Hematopoietic multipotent progenitor cell (in vitro differentiated cells): ENCODE measurements around the gene ASB5. TPM values are rescaled to one million over a fixed set of nuclear protein-coding genes. Genes with fewer than 3 reads are reported as not detected.
"Not testable (repeated sequence)": the region's sequence is repeated elsewhere in the genome, so short reads cannot be mapped to it uniquely, and the experiment has no call there.

Experiments
- DNase-seq, 3 donors: peaks; one replicate each; pipeline ENCODE4 v3.0.0-alpha.2; 2011 to 2015; ENCODE audit warnings: low read depth in 2 of 3, low spot score in 2 of 3
- total RNA-seq: library from RNA; depleted of rRNA; stranded (reverse); fragments of >200 nt; gene quantifications from one replicate; pipeline ENCODE4 v1.2.3, GENCODE V29; 2012

Gene ASB5
- total RNA-seq, 1 donor: not detected

DNA sequence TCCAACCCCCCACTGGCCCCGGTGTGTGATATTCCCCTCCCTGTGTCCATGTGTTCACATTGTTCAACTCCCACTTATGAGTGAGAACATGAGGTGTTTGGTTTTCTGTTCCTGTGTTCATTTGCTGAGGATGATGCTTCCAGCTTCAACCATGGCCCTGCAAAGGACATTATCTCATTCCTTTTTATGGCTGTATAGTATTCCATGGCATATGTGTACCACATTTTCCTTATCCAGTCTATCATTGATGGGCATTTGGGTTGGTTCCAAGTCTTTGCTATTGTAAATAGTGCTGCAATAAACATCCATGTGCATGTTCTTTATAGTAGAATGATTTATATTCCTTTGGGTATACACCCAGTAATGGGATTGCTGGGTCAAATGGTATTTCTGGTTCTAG lies 10.5 kb upstream of the ASB5 start:
- not testable (repeated sequence) for DNase-seq

DNA sequence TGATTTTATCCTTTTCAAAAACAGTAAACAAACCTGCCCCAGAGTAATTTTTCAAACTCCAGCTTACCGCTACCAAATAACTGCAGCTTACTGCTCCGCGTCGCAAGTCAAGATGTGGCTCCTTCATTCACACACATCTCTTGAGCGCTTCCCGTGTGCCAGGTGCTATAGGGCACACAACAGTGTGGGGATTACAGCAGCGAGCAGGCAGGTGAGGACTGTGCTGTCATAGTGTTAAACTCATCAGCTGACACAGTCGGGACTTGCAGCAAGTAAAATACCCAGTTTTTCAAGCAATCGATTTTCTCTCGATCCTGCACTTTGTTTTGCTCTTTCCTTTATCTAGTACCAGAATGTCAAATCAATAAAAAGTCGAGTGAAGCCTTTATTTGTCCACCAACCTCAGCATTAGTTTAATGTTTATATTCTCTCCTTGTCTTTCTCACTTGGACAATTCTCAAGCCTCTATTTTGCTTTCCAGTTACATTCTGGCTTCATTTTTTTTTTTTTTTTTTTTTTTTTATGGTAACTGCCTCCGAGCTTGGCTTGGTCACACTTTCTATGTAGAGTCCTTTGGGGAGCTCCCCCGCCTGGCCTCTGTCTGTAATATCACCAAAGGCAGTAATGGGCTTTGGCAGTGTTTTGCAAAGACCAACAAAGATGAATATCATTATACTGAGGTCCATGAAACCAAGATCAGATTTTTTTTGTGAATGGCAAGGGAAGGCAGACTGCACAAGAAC lies 8.3 kb upstream of the ASB5 start:
- DNase-seq: peak in 2 of 3 donors; percentile 26 to 67

DNA sequence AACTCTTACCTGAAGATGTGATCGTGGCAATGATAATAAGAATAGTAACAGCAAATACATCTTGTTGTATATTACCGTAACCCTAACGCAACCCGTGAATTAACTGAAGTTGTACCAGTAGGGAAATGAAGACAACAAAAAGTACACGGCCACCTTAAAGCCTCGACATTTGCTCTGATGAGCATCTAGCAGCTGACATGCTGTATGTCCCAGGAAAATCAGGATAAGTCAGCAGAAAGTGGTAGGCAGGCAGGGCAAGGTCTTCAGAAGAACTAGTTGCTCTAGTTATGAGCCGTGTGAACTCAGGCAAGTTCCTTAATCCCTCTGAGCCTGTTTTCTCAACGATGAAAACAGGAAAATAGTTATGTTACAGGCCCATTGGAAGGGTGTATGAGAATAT lies 7.7 kb upstream of the ASB5 start:
- no peak for DNase-seq

DNA sequence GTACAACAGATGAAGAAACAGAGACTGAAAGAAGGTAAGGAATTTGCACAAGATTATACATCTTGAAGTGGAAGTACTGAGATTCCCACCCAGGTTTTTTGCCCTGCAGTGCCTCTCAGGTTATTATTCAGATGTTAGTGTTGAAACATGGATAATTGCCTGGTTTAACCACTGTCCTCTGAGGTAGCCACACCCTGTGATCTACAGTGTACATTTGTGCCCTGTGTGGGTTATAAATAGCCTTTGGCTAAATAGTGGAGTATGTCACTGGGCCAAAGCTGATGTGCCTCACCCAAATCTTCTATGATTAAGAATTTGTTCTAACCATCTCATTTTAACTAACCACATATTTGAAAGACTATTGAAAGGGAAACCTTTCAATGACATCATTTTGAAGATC lies 5.4 kb upstream of the ASB5 start:
- DNase-seq: no peak

DNA sequence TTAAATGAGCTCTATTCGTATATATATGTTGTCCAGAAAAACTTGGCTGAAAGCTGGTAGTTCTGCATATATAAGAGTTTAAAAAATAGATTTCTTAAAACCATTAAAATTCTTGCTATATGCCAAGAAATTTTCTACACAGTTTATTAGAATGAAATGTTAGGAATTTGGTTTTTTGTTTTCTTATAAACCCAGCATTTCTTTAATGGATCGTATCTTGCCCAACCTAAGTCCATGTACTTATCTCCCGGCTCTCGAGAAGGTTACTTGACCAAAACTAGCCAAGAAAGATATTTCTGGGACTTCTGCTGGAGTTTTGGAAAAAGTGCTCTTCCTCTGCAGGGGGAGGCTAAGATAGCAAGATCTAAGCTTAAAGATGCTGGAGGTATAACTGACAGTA lies 4.7 kb upstream of the ASB5 start:
- no peak for DNase-seq

DNA sequence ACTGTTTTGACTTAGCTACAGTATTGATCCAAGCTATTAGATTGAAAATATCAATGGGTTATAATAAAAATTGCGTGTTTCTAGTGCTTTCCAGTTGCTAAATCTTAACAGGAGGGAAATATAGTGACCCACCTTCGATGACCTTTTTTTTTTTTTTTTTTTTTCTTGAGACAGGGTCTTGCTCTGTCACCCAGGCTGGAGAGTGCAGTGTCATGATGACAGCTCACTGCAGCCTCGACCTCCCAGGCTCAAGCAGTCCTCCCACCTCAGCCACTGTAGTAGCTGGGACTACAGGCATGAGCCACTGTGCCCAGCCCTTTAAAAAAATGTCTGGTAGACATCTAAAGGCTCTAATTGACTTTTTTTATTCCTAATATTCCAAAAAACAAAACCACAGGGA lies 3.8 kb upstream of the ASB5 start:
- no peak for DNase-seq

DNA sequence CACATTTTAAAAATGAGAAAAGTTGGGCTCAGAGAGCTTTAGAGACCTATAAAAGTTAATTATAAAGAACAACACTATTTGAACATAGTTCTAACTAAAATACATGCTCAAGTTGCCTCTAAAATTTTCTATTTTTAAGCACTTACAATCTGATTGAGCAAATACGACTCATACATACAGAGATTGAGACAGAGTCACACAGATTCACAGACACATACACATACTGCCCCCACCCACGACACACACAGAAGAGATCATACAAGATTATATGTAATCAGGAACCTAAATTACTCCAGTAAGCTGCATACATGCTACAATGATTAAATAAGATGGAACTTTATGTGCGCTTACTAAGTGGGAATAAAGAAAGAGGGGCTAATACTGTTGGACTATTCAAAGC lies 2.7 kb upstream of the ASB5 start:
- DNase-seq: no peak

DNA sequence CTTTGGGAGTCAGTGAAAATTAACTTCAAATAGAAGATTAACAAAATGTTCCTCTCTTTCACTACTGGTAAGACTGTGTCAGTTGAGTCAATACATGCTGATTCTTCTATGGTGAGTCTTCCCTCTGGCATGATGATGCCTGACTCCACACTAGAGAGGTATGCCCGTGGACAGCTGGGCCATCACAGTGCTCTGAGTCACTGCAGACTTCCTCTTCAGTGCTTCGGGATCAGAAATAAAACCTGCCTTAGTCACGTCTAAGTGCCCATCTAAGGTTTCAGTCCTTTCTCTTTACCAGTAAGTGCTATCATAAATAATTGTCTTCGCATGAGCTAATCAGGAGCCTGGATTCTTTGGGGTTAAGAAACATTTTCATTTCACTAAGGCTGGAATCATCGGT lies 1.6 kb upstream of the ASB5 start:
- DNase-seq: no peak

DNA sequence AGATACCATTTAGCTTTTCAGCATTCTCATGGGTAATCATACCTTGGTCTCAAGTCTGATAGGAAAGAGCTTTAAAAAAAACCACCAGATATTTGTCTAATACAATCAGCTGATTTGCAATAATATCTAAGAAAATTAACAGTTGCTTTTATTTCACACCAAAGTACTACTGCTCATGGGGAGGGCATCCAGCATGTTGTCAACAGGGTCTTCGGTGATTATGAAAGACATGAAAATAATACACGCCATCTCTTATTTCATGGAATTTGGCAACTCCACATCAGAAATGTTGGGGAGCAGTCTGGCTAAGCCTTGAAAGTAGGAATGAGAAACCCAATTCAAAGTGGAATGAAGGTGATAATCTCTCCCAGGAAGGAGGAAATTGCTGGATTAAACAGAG lies 3.0 kb downstream of the ASB5 start:
- no peak for DNase-seq

DNA sequence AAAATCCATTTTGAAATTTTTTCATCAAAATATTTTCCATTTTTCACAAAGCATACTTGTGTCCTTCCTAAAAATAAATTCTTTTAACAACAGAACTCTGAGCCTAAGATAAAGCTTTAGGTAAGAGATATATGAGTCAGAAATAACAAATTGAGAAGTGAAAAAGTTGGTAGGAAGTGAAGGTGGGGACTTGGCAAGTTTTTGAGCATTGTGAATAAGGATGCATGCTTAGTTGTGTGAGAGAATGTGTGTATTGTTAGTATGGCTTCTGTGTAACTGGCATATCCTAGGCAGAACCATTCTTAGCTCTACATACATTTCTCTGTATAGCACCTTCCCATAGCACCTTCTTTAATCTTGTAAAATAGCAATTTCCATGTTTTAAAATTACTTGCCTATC lies 6.8 kb downstream of the ASB5 start:
- DNase-seq: no peak

DNA sequence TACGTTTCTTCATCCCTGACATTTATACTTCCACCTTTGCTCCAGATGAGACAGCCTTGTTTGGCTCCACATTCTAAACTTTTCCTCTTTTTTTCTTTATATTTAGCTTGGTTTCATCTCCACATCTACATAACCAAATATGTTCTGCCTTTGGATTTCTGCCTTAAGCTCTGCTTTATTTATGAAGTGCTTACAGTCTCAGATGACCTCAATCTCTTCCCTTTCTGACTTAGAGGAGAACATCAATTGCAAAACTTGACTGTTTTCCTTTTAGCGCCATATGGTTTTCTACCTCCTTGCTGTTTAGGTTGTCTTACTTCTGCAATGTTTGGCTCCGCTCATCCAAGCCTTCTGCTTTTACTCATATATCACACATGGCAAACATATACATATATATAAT lies 7.5 kb downstream of the ASB5 start:
- DNase-seq: no peak

DNA sequence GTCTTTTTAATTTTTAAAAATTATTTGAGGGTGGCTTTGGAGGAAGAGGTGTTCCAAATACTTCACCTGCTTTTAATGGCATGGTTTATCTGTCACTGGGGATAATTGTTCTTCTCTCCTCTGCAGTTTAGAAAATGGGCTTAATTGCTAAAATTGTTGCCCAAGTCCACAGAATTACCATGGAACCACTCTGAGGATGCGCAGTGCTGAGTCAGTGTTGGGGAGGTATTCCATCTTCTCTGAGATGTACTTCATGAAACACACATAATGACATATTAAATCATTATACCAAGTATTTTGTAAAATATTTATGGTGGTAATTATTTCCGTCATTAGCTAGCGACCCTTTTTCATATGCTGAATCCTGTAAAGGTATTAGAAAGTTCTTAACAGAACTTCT lies 8.0 kb downstream of the ASB5 start:
- no peak for DNase-seq

DNA sequence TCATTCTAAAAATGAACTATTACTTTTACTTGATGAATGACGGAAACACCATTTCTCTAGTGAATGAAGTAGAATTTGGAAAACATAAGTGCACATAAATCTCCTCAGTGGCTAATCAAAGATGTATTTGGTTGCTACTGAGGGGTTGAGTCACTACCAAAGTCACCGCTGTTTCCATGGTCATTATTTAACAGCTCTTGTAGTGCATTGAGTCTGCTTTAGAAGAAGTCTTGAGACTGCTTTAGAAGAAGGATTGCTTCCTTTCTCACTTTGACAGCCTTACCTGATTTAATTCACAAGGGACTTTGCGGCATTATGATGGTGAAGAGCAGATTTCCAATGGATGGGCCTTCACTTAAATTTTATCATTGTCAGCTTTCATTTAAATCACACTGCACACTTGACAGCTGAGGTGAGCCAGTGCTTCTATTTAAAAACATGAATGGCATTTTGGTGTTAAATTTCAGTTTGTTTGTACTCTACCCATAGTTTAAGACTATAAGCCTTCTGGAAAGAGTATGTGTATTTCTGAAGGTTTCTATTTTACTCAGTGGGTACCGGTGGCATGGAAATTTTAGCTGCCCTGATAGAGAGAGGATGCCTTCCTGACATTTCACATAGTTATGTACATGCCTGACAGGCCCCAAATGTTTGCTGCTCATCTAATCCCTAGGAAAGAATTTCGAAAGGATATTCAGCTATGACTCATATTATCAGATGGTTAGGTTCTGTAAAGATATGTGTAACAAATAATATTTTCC lies 9.5 kb downstream of the ASB5 start:
- DNase-seq: no peak

DNA sequence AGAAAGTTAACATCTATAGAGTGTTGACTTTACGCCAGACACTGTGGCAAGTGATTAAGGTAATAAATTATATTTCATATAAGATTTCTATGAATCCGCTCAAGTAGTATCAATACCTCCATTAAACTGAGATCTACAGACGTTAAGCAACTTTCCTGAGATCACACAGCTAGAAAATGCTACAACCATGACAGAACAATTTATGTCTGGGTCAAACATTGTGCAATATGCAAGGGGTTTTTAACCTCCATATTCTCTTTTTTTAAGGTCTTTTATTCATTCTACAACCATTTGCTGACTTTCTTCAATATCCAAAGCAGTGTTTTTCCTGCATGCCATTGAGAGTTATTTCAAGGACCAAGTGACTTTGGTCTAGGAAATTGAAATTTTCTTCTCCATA lies 10.9 kb downstream of the ASB5 start:
- DNase-seq: no peak

DNA sequence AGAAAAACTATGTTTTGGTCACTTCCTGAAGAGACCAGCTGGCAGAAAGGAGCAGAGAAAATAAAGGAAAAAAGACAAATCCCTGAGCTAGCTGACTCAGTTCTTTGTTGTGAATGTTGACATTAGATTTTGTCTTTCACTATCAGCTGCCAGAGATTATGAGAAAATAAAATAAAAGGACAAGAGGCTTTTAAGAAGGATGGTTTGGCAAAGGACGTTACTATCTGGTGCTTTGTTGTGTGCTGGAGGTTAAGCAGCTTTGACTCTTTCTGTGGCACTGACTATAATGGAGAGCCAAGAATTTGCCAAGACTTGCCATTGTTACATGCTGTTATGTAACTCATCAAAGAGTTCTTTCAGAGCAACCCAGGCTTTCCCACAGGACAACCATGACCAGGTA lies 12.1 kb downstream of the ASB5 start:
- DNase-seq: no peak

DNA sequence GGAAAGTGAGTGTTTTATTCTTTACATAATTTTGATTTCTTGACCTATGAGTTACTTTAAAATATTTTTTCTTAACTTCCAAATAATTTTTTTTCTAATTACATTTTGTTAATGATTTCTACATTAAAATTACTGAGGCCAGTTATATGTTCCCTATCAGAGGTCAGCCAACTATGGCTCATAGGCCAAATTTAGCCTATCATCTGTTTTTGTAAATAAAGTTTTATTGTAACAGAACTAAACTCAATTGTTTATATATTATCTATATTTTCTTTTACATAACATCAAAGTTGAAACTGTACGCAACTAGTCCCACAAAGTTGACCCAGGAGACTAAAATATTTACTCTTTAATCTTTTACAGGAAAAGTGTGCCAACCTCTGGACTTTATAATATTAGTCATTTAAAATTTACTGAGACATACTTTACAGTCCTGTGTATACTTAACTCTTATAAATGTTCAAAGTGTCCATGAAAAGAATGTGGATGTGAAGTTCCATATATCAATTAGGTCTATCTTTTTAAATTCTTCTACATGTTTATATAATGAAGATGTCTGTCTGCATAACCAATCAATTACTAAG lies 26.2 kb downstream of the ASB5 start:
- no peak for DNase-seq

DNA sequence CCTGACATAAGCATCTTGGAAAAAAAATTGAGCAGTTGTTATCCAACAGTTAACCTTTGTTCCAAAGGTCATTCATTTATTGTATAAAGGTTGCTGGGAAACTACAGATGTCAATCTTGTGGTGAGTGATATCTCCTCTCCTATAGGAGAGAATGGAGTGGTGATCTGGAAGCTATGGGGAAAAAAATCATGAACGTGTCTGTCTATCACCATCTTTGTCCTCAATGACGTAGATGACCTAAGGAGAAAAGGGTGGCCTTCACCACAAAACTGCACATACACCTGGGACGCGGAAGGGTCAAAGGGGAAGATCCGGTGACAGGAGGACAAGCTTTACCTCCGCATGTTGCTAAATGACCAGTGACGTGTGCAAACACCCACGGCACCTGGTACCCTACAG lies 27.3 kb downstream of the ASB5 start:
- DNase-seq: no peak

DNA sequence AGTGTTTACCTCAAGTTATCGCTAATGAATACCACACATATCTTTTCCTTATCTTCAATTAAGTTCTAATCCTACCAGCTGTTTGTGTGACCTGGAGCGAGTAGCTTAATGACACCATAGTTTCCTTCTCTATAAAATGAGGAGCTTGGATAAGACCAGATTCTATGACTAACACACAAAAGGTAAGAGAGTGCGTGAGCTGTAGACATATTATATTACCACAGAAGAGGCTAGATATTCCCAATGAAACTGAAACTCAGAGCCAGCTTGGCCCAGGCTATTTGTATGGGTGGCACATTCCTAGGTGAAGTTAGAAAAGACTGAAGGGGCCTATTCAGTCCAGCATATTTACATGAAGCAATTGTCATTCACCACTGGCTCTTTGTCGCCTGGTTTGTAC lies 30.2 kb downstream of the ASB5 start:
- no peak for DNase-seq

DNA sequence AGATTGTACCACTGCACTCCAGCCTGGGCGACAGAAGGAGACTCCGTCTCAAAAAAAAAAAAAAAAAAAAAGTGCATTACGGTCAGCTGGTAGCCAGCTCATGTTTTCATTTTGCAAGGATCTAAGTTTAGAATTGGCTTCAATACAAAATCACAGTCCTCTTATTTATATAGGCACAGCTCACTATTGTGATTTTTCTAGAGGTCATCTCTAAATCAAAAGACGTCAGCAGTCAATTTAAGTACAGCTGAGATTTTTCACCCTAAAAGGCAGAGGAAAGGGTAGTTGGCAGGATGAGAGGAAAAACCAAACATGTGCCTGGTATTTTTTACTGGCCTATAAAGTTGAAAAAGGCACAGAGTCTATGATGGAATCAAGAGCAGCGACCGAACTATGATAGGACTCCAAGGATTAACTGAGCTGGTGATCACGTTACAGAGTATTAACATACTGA lies 30.8 kb downstream of the ASB5 start:
- no peak for DNase-seq

DNA sequence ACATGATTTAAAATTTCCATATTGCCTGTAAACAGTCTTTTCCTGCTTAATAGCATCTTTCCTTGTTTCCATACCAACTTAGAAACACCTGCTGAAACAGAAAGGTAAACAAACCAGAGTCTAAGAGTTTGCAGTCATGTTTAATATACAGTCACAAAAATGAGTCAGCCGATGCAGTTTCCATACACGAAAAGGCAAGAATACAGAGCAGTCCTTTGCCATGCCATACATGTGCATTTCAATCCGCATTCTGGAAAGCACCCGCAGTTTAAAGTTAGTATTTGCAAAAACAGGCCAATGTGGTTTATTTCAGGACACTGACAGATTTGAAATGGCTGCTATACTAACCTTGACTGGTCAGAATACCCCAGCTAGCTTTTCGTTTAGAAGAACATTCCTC lies 32.1 kb downstream of the ASB5 start:
- DNase-seq: no peak

DNA sequence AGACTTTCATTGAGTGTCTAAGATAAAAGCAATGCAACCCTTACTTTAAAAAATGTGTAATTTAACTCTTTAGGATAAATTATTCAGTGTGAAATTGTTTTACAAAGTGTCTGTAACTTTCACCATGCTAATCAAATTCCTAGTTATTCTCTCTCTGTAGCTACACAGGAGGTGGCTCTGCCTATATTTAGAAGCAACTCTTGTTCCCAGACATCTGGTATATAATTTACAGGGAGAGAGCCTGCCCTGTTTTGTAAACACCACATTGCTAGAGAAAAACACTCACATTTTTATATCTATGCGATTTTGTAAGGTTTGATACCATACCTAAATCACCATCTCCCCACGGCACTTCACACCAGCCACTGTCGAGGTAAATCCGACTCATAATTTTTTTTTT lies 38.2 kb downstream of the ASB5 start:
- no peak for DNase-seq

DNA sequence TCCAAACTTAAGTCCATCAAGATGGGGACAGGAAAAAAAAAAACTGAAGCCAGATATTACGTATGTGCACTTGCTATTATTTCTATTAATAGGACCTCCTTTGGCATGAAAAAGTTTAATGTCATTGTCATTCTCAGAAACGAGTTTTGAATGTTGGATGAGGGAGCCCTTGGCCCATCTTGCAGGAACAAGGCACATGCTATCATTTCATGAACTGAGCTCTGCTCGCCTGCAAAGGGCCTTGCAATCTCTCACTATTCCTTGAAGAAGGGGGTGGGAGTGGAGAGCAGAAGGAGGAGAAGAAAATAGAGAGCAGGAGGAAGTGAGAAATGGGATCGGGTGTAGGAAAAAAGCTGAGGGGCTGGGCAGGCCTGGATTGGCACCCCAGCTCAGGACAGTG lies 39.4 kb downstream of the ASB5 start:
- no peak for DNase-seq
